Loucy (cell line): Measurements from ENCODE around the gene SOBP.

ENCODE experiments used
- H2AFZ ChIP-seq: fragments of 200-600 bp; sonication (generic); 2 replicates; pipeline ENCODE4 v1.6.0; 2016; ENCODE audit warnings: antibody characterized with exemption, mild to moderate bottlenecking, low read length, moderate library complexity
- H3F3A ChIP-seq: fragments of 200-600 bp; 2 replicates; pipeline ENCODE4 v1.6.0; 2016; ENCODE audit warnings: antibody characterized with exemption, low read depth, mild to moderate bottlenecking
- H3K27me3 ChIP-seq: fragments of 200-600 bp; sonication (generic); 2 replicates; pipeline ENCODE4 v1.6.1; 2014; ENCODE audit warnings: low read length, mild to moderate bottlenecking; ENCODE audit not compliant: insufficient read depth, poor library complexity, severe bottlenecking
- H3K36me3 ChIP-seq: fragments of 200-600 bp; sonication (generic); 2 replicates; pipeline ENCODE4 v1.6.1; 2016; ENCODE audit warnings: low read length; ENCODE audit not compliant: insufficient read depth
- H3K4me1 ChIP-seq: fragments of 200-600 bp; sonication (generic); 2 replicates; pipeline ENCODE4 v1.5.1; 2014; ENCODE audit warnings: low read length, mild to moderate bottlenecking; ENCODE audit not compliant: insufficient read depth, poor library complexity, severe bottlenecking
- H3K4me2 ChIP-seq: fragments of 200-600 bp; sonication (generic); 2 replicates; pipeline ENCODE4 v1.6.0; 2014; ENCODE audit warnings: antibody characterized with exemption, low read length, low read depth, mild to moderate bottlenecking; ENCODE audit not compliant: poor library complexity, severe bottlenecking
- H3K4me3 ChIP-seq: fragments of 200-600 bp; sonication (generic); 2 replicates; pipeline ENCODE4 v1.5.1; 2014; ENCODE audit warnings: low read length, mild to moderate bottlenecking, mixed read lengths; ENCODE audit not compliant: poor library complexity, severe bottlenecking
- H3K79me2 ChIP-seq: fragments of 200-600 bp; sonication (generic); 2 replicates; pipeline ENCODE4 v1.6.1; 2014; ENCODE audit warnings: low read length; ENCODE audit not compliant: insufficient read depth
- H3K9ac ChIP-seq: fragments of 200-600 bp; sonication (generic); 2 replicates; pipeline ENCODE4 v1.6.0; 2014; ENCODE audit warnings: mild to moderate bottlenecking, low read depth, low read length, moderate library complexity; ENCODE audit not compliant: poor library complexity, severe bottlenecking
- H3K9me2 ChIP-seq: fragments of 200-600 bp; sonication (generic); replicated peaks from 2 replicates; pipeline ENCODE4 v1.6.1; 2016; ENCODE audit warnings: low read depth, low read length, mixed read lengths
- H3K9me3 ChIP-seq: fragments of 200-600 bp; sonication (generic); 2 replicates; pipeline ENCODE4 v1.6.1; 2014; ENCODE audit warnings: mild to moderate bottlenecking, antibody characterized with exemption, low read length, low read depth; ENCODE audit not compliant: insufficient read depth
- H4K20me1 ChIP-seq: fragments of 200-600 bp; sonication (generic); 2 replicates; pipeline ENCODE4 v1.6.0; 2014; ENCODE audit warnings: antibody characterized with exemption, low read length, mild to moderate bottlenecking; ENCODE audit not compliant: insufficient read depth, poor library complexity, severe bottlenecking
- CTCF ChIP-seq: fragments of 200-600 bp; sonication (generic); conservative IDR thresholded peaks from 2 replicates; pipeline ENCODE4 v1.5.1; 2014; ENCODE audit warnings: mild to moderate bottlenecking, antibody characterized with exemption, low read length
- EZH2phosphoT487 ChIP-seq: fragments of 200-600 bp; IDR thresholded peaks from 2 replicates; pipeline ENCODE4 v1.6.1; 2018; ENCODE audit warnings: antibody characterized with exemption, mild to moderate bottlenecking, moderate library complexity, borderline replicate concordance

SOBP gene

GRCh38 chr6:107569473-107569872 lies 79.6 kb downstream of the SOBP start:
- H3K4me2 ChIP-seq: peak overlapping the region; percentile 10
- no peaks in the 10 kb centered on the region for H3K9me2 ChIP-seq
- H3K79me2 ChIP-seq: no peaks in the 10 kb centered on the region
- H3K4me3 ChIP-seq: no peak overlapping the region
- H3F3A ChIP-seq: no peaks in the 10 kb centered on the region
- H3K4me1 ChIP-seq: peaks cover 30% of the 10 kb centered on the region
- H4K20me1 ChIP-seq: peaks cover 6% of the 10 kb centered on the region
- no peaks in the 10 kb centered on the region for H3K9me3 ChIP-seq
- H3K9ac ChIP-seq: no peak overlapping the region
- no peak overlapping the region for H2AFZ ChIP-seq
- no peak for TF ChIP-seq CTCF
- no peak for TF ChIP-seq EZH2phosphoT487
- no peaks in the 10 kb centered on the region; the same call in 1 of the 2 replicates for H3K36me3 ChIP-seq
- no peaks in the 10 kb centered on the region for H3K27me3 ChIP-seq

GRCh38 chr6:107571354-107571753 lies 81.4 kb downstream of the SOBP start:
- Histone ChIP-seq H3K4me3 (no peak overlapping the region), H3K9ac (no peak overlapping the region), H3K9me3 (no peaks in the 10 kb centered on the region), H3K27me3 (no peaks in the 10 kb centered on the region), H3F3A (no peaks in the 10 kb centered on the region), H3K9me2 (no peaks in the 10 kb centered on the region), H3K36me3 (peaks cover 4% of the 10 kb centered on the region; the same call in 1 of the 2 replicates), H4K20me1 (peaks cover 6% of the 10 kb centered on the region), H3K4me2 (no peak overlapping the region), H3K79me2 (no peaks in the 10 kb centered on the region), H2AFZ (no peak overlapping the region), H3K4me1 (peaks cover 30% of the 10 kb centered on the region)
- TF ChIP-seq CTCF: no peak
- TF ChIP-seq EZH2phosphoT487: no peak

GRCh38 chr6:107572886-107573285 lies 83.0 kb downstream of the SOBP start:
- no peaks in the 10 kb centered on the region for H3K27me3 ChIP-seq
- no peak overlapping the region for H3K9ac ChIP-seq
- H3K4me3 ChIP-seq: no peak overlapping the region
- H3K9me3 ChIP-seq: no peaks in the 10 kb centered on the region
- H3K4me2 ChIP-seq: no peak overlapping the region
- no peak for TF ChIP-seq EZH2phosphoT487
- TF ChIP-seq CTCF: no peak
- peaks cover 9% of the 10 kb centered on the region; the same call in 1 of the 2 replicates for H3K36me3 ChIP-seq
- no peak overlapping the region for H2AFZ ChIP-seq
- peaks cover 6% of the 10 kb centered on the region for H4K20me1 ChIP-seq
- H3F3A ChIP-seq: no peaks in the 10 kb centered on the region
- no peaks in the 10 kb centered on the region for H3K79me2 ChIP-seq
- peaks cover 30% of the 10 kb centered on the region for H3K4me1 ChIP-seq
- H3K9me2 ChIP-seq: no peaks in the 10 kb centered on the region
